ENCODE results near the gene CNTF. TPM values are rescaled to one million over a fixed set of nuclear protein-coding genes. Genes with fewer than 3 reads are reported as not detected.

The CNTF gene
- polyA plus RNA-seq, 1 experiment = 0.15 TPM

GRCh38 chr11:58592760-58593472, 29.5 kb upstream of the CNTF start:
- Histone ChIP-seq H3K4me3 (ENCODE audit: low read depth, low read length) (no peak overlapping the region), H3K27me3 (ENCODE audit: control insufficient read depth, insufficient read depth, low read length) (no peaks in the 10 kb centered on the region), H3K36me3 (ENCODE audit: control insufficient read depth, insufficient read depth, low read length) (no peaks in the 10 kb centered on the region; the same call in 1 of the 2 replicates)
- no peak for TF ChIP-seq CTCF (IDR thresholded peaks at IDR 0.05; ENCODE audit: insufficient read depth, low read depth, low read length)
- ChIA-PET CTCF (interaction anchor here (1.1 kb wide), 2 partner anchors 11 to 29 kb away, joined by 3 read pairs; no protein-coding TSS in a partner anchor), POLR2A (no interaction called here)
- DNase-seq (ENCODE audit: low read depth) = no peak

DNA sequence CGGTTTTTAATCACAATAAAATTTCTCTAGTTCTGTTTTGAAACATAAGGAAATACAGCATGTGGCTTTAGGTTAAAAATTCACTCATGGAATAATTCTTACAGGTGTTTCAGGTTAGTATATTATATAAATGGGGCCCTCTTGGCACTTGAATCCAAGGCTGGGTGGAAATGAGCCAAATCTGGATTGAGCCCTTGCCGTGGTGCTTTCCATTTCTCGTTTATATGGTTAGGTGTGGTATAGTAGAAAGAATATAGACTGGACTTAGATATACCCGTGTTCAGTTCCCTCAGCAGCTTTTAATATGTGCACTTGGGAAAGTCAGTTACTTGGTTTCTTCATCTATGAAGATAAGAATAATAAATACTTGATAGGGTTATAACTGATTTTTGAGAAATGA, 27.6 kb upstream of the CNTF start:
- Histone ChIP-seq H3K36me3 (ENCODE audit: control insufficient read depth, insufficient read depth, low read length) (no peaks in the 10 kb centered on the region; the same call in 1 of the 2 replicates), H3K4me3 (ENCODE audit: low read depth, low read length) (no peak overlapping the region), H3K27me3 (ENCODE audit: control insufficient read depth, insufficient read depth, low read length) (no peaks in the 10 kb centered on the region)
- ChIA-PET CTCF (no interaction called here), POLR2A (no interaction called here)
- no peak for DNase-seq (ENCODE audit: low read depth)
- TF ChIP-seq CTCF (IDR thresholded peaks at IDR 0.05; ENCODE audit: insufficient read depth, low read depth, low read length) = no peak

DNA sequence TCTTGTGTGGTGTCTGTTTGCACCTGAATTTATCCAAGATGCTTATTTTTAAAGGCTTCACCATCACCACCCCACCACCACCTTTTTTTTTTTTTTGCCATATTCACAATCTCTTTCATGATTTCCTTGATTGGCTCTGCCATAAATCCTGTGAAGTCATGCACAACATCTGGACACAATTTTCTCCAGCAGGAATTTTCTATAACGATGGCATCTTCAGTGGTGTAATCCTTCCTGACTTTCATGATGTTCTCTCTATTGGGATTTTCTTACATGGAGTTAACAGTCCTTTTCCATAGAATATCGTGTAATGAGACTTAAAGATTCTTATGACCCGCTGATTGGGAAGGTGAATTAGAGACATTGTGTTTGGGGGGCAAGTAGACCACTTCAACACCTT, 25.8 kb upstream of the CNTF start:
- no peak for TF ChIP-seq CTCF (IDR thresholded peaks at IDR 0.05; ENCODE audit: insufficient read depth, low read depth, low read length)
- ChIA-PET CTCF (interaction anchor here (0.8 to 2.8 kb wide), 2 partner anchors 33 kb away, joined by 3 to 10 read pairs; no protein-coding TSS in a partner anchor), POLR2A (no interaction called here)
- no peak for DNase-seq (ENCODE audit: low read depth)
- H3K4me3 ChIP-seq (ENCODE audit: low read depth, low read length) = no peak overlapping the region
- no peaks in the 10 kb centered on the region; the same call in 1 of the 2 replicates for H3K36me3 ChIP-seq (ENCODE audit: control insufficient read depth, insufficient read depth, low read length)
- H3K27me3 ChIP-seq (ENCODE audit: control insufficient read depth, insufficient read depth, low read length) = no peaks in the 10 kb centered on the region

GRCh38 chr11:58597486-58598144, 24.9 kb upstream of the CNTF start:
- CTCF ChIA-PET = interaction anchor here (1.0 to 2.8 kb wide), 2 partner anchors 29 to 32 kb away, joined by 5 to 10 read pairs; no protein-coding TSS in a partner anchor

More at GRCh38 chr11:58597486-58598144, 24.9 kb upstream of the CNTF start:
- H3K36me3 ChIP-seq (ENCODE audit: control insufficient read depth, insufficient read depth, low read length) = no peaks in the 10 kb centered on the region; the same call in 1 of the 2 replicates
- H3K27me3 ChIP-seq (ENCODE audit: control insufficient read depth, insufficient read depth, low read length) = no peaks in the 10 kb centered on the region
- no peak for TF ChIP-seq CTCF (IDR thresholded peaks at IDR 0.05; ENCODE audit: insufficient read depth, low read depth, low read length)
- no peak overlapping the region for H3K4me3 ChIP-seq (ENCODE audit: low read depth, low read length)
- POLR2A ChIA-PET = no interaction called here
- no peak for DNase-seq (ENCODE audit: low read depth)

Measured in BJ (cell line).